MCF 10A (cell line): ENCODE measurements around the gene ZKSCAN1. TPM values are rescaled to one million over a fixed set of nuclear protein-coding genes. Genes with fewer than 3 reads are reported as not detected.
A peak's percentile ranks its signal among the peaks of the same experiment; 100 is the strongest.
"Not testable (repeated sequence)": the region's sequence is repeated elsewhere in the genome, so short reads cannot be mapped to it uniquely, and the experiment has no call there.

ENCODE experiments used
- BruUV-seq: library from RNA; stranded (reverse); fragments of 400-500 nt; replicated peaks from 2 replicates; lab custom pipeline; 2021; lab: Mats Ljungman, UMichigan
- CTCF ChIA-PET: fragments of 300-600 bp; sonication (Branson Sonifier 250); formaldehyde crosslinking; extraction: SDS; loops from one replicate; lab custom pipeline; 2021; ENCODE audit warnings: antibody characterized with exemption, inconsistent platforms; lab: Yijun Ruan, JAX
- POLR2A ChIA-PET: fragments of 300-600, 350-650 bp; sonication (Branson Sonifier 250); formaldehyde crosslinking; extraction: SDS; loops from one replicate; lab custom pipeline; 2020; ENCODE audit warnings: antibody characterized with exemption, inconsistent platforms; lab: Yijun Ruan, JAX
- DNase-seq: peaks from one replicate; pipeline ENCODE4 v3.0.0-alpha.2; 2018; ENCODE audit not compliant: unreplicated experiment
- H3K27ac Mint-ChIP-seq: one replicate; pipeline ENCODE4 v1.8.0; 2022; ENCODE audit warnings: mild to moderate bottlenecking, low read depth, mixed read lengths; ENCODE audit not compliant: unreplicated experiment
- H3K27me3 Mint-ChIP-seq: one replicate; pipeline ENCODE4 v1.8.0; 2022; ENCODE audit warnings: mixed read lengths; ENCODE audit not compliant: insufficient read depth, unreplicated experiment
- H3K36me3 Mint-ChIP-seq: one replicate; pipeline ENCODE4 v1.8.0; 2022; ENCODE audit warnings: mild to moderate bottlenecking, moderate library complexity, mixed read lengths; ENCODE audit not compliant: insufficient read depth, unreplicated experiment
- H3K4me1 Mint-ChIP-seq: one replicate; pipeline ENCODE4 v1.8.0; 2022; ENCODE audit warnings: mixed read lengths; ENCODE audit not compliant: insufficient read depth, unreplicated experiment
- H3K4me3 Mint-ChIP-seq: one replicate; pipeline ENCODE4 v1.8.0; 2022; ENCODE audit warnings: mild to moderate bottlenecking, moderate library complexity, mixed read lengths; ENCODE audit not compliant: unreplicated experiment
- H3K9me3 Mint-ChIP-seq: one replicate; pipeline ENCODE4 v1.8.0; 2022; ENCODE audit warnings: mixed read lengths; ENCODE audit not compliant: unreplicated experiment
- intact Hi-C: fragments of 100-400 bp; cut with micrococcal nuclease; formaldehyde crosslinking; loops from 2 replicates; pipeline ENCODE4 v1.14.1; 2022
- total RNA-seq: library from RNA; stranded (reverse); gene quantifications from 2 replicates; pipeline ENCODE4 v1.2.3, GENCODE V29; 2022
- TF ChIP-seq, protein P1 (sequence below): fragments of 200-600 bp; IDR thresholded peaks from one replicate; pipeline ENCODE4 v1.8.0; 2022; ENCODE audit warnings: antibody characterized with exemption, mild to moderate bottlenecking; ENCODE audit not compliant: unreplicated experiment

ZKSCAN1 gene
- total RNA-seq, 1 experiment from 2014 or later = 80.2 TPM

DNA sequence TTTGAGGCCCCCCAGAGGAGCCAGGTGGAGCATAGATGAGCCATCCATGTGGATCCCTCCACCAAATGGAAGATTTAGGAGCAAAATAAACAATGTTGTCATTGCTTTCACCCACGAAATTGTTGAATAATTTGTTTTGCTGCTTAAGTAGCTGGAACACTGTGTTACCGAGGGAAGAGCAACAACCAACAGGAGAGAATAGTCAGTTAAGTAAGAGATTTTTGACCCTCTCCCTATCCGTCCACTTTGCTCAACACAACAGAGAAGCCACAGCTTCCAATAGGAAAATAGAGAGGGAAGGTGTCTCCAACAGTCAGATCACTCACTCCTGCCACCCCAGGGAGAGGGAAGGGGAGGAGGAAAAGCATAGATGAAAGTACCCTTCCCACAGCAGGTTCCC, 3.9 kb upstream of the ZKSCAN1 start:
- intact Hi-C loops = no loop called here
- Mint-ChIP-seq H3K27me3 (no peaks in the 10 kb centered on the region), H3K4me3 (no peak overlapping the region), H3K27ac (no peak overlapping the region), H3K9me3 (no peaks in the 10 kb centered on the region), H3K36me3 (no peaks in the 10 kb centered on the region), H3K4me1 (no peaks in the 10 kb centered on the region)
- POLR2A ChIA-PET = interaction anchor here (1.4 kb wide), 1 partner anchor 12 kb away, joined by 3 read pairs; no protein-coding TSS in a partner anchor
- no TSS peak for BruUV-seq
- CTCF ChIA-PET = interaction anchor here (0.6 to 2.0 kb wide), 3 partner anchors 22 to 1083 kb away, joined by 3 to 10 read pairs (median 5); no protein-coding TSS in a partner anchor
- DNase-seq = no peak
- TF ChIP-seq, protein P1, sequence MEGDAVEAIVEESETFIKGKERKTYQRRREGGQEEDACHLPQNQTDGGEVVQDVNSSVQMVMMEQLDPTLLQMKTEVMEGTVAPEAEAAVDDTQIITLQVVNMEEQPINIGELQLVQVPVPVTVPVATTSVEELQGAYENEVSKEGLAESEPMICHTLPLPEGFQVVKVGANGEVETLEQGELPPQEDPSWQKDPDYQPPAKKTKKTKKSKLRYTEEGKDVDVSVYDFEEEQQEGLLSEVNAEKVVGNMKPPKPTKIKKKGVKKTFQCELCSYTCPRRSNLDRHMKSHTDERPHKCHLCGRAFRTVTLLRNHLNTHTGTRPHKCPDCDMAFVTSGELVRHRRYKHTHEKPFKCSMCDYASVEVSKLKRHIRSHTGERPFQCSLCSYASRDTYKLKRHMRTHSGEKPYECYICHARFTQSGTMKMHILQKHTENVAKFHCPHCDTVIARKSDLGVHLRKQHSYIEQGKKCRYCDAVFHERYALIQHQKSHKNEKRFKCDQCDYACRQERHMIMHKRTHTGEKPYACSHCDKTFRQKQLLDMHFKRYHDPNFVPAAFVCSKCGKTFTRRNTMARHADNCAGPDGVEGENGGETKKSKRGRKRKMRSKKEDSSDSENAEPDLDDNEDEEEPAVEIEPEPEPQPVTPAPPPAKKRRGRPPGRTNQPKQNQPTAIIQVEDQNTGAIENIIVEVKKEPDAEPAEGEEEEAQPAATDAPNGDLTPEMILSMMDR = no peak

- POLR2A ChIA-PET = interaction anchor here (0.5 to 3.7 kb wide), 9 partner anchors 9 to 188 kb away, joined by 3 to 23 read pairs (median 3); partner anchors contain the start of genes TRIM4 and ZSCAN21
- H3K27ac Mint-ChIP-seq, H3K36me3 Mint-ChIP-seq: not testable (repeated sequence)
Measured at GRCh38 chr7:100012385-100013327, 2.7 kb upstream of the ZKSCAN1 start.

GRCh38 chr7:100013328-100013676, 2.1 kb upstream of the ZKSCAN1 start:
- Mint-ChIP-seq H3K9me3 (no peaks in the 10 kb centered on the region), H3K4me3 (no peak overlapping the region), H3K36me3 (peaks cover 7% of the 10 kb centered on the region), H3K27me3 (no peaks in the 10 kb centered on the region), H3K4me1 (peaks cover 4% of the 10 kb centered on the region), H3K27ac (no peak overlapping the region)
- no peak for DNase-seq
- BruUV-seq = no TSS peak
- intact Hi-C loops = no loop called here
- CTCF ChIA-PET = interaction anchor here (0.7 to 1.4 kb wide), 4 partner anchors 15 to 40 kb away, joined by 3 to 6 read pairs (median 4); no protein-coding TSS in a partner anchor
- TF ChIP-seq, protein P1 = no peak
- POLR2A ChIA-PET = interaction anchor here (0.5 to 3.7 kb wide), 7 partner anchors 8 to 188 kb away, joined by 3 to 23 read pairs (median 4); partner anchors contain the start of genes TRIM4 and ZSCAN21

More at GRCh38 chr7:100012385-100013327, 2.7 kb upstream of the ZKSCAN1 start:
- BruUV-seq, H3K27me3 Mint-ChIP-seq, H3K4me1 Mint-ChIP-seq, H3K4me3 Mint-ChIP-seq, intact Hi-C loops, H3K9me3 Mint-ChIP-seq: not testable (repeated sequence)
- peak; percentile 66 for DNase-seq
- CTCF ChIA-PET = interaction anchor here (0.6 to 2.0 kb wide), 6 partner anchors 14 to 40 kb away, joined by 3 to 10 read pairs (median 4); no protein-coding TSS in a partner anchor

- no peaks in the 10 kb centered on the region for H3K9me3 Mint-ChIP-seq
Measured at GRCh38 chr7:100016215-100016901, 962 bp downstream of the ZKSCAN1 start.

More at GRCh38 chr7:100016215-100016901, 962 bp downstream of the ZKSCAN1 start:
- peaks cover 19% of the 10 kb centered on the region for H3K36me3 Mint-ChIP-seq
- intact Hi-C loops = no loop called here
- TF ChIP-seq, protein P1 = no peak
- peak overlapping the region; percentile 80 for H3K4me3 Mint-ChIP-seq
- TSS peak; percentile 62 for BruUV-seq
- H3K4me1 Mint-ChIP-seq = peaks cover 12% of the 10 kb centered on the region
- no peak for DNase-seq
- ChIA-PET POLR2A (interaction anchor here (0.5 to 2.7 kb wide), 27 partner anchors 8 to 784 kb away, joined by 3 to 23 read pairs (median 4); partner anchors contain the start of genes AP4M1, BUD31, COPS6 and FAM200A), CTCF (interaction anchor here (0.6 to 0.9 kb wide), 4 partner anchors 21 to 1091 kb away, joined by 3 to 5 read pairs (median 4); no protein-coding TSS in a partner anchor)
- H3K27ac Mint-ChIP-seq = peak overlapping the region; percentile 76
- H3K27me3 Mint-ChIP-seq = no peaks in the 10 kb centered on the region
